HFF-Myc (cell line): ENCODE results near the gene MEA1.

Source experiments
- DNase-seq: peaks from one replicate; pipeline ENCODE4 v3.0.0-alpha.2; 2011; ENCODE audit warnings: low read depth; ENCODE audit errors: extremely low read depth
- H3K4me3 ChIP-seq: replicated peaks from 2 replicates; pipeline ENCODE4 v1.5.1; 2011; ENCODE audit warnings: low read depth, mild to moderate bottlenecking, control low read depth, low read length
- TF ChIP-seq, protein P1 (sequence below): IDR thresholded peaks from 2 replicates; pipeline ENCODE4 v1.5.1; 2012; ENCODE audit warnings: mild to moderate bottlenecking, low read depth, low read length, control low read depth; ENCODE audit errors: missing control alignments

Gene MEA1

DNA sequence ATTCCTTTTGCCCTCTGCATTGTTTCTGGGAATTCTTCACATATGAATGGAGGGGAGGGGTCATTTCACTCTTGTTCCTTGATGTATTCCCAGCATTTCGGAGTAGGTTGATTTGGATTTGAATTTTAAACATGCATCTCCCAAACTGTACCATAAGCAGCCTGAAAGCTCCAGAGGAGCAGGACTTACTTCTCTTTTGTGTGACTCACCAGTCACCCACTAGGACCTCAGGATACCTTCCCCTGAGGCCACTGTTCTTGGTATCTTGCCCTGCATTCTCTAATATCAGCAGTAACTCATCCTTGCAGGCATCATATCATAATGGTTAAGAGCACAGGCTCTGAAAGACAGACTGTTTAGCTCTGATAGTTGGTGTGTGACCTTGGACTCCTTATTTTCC is 44.8 kb upstream of the MEA1 start:
- peak overlapping the region; percentile 100 for H3K4me3 ChIP-seq
- no peak for DNase-seq
- TF ChIP-seq, protein P1, sequence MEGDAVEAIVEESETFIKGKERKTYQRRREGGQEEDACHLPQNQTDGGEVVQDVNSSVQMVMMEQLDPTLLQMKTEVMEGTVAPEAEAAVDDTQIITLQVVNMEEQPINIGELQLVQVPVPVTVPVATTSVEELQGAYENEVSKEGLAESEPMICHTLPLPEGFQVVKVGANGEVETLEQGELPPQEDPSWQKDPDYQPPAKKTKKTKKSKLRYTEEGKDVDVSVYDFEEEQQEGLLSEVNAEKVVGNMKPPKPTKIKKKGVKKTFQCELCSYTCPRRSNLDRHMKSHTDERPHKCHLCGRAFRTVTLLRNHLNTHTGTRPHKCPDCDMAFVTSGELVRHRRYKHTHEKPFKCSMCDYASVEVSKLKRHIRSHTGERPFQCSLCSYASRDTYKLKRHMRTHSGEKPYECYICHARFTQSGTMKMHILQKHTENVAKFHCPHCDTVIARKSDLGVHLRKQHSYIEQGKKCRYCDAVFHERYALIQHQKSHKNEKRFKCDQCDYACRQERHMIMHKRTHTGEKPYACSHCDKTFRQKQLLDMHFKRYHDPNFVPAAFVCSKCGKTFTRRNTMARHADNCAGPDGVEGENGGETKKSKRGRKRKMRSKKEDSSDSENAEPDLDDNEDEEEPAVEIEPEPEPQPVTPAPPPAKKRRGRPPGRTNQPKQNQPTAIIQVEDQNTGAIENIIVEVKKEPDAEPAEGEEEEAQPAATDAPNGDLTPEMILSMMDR = no peak

DNA sequence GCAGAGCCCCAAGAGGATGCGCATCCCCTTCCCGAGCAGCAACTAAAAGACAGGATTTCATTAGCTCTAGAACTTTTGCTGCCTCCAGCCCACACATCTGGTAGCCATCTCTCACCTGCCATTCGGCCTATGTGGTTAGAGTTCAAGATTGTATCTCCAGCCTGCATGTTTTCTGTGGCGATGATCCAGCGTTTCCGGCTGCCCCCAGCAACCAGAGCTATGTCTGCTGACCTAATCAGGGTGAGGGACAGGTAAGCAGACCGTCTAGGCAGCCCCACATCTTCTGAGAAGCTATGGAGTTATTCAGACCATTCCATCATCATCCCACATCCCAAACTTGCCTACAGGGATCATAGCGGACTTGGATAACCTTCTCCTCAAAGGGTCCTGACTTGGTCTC is 42.2 kb upstream of the MEA1 start:
- TF ChIP-seq, protein P1 = no peak
- no peak for DNase-seq
- H3K4me3 ChIP-seq = no peak overlapping the region

GRCh38 chr6:43054206-43054943 is 40.6 kb upstream of the MEA1 start:
- peak overlapping the region; percentile 74 for H3K4me3 ChIP-seq
- DNase-seq = no peak
- TF ChIP-seq, protein P1 = no peak

GRCh38 chr6:43053545-43054205 is 39.9 kb upstream of the MEA1 start, which contains the start of gene CUL7:
Gene CUL7, minus strand, starts transcription at chr6:43053851. Its CDS starts 1,063 bp downstream, at chr6:43052788.
- TF ChIP-seq, protein P1 = no peak
- peak within 1 kb of the TSS; percentile 74 for H3K4me3 ChIP-seq
- DNase-seq = peak; percentile 78

DNA sequence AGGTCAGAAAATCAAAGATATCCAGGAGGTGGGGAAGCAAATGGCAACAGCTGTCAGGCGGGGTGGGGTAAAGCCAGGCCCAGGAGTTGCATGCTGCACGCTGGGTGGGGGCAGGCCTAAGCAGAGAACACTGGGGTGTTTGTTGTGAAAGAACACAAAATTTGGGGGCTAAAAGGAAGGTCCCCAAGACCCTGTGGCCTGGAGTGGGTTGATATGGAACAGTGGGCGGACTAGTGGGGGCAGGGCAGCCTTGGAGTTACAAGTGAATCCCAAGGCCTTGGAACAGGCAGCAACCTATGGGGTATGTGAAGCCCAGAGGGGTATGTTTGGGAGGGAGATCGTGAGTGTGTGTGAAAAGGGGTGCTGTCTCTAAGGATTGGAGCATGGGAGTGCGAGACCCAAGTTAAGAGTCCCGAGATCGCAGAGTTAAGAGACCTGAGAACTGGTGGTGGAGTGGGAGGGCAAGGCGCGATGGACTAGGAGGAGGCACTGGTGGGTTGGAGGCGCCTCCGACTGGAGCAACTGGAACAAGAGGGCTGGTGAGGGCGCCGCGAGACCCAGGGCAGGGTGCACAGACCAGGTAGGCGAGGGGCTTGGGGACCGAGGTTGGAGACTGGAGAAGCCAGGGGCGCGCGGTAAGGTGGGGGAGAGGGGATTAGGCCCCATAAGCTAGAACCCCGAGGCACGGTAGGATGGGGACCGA is 39.2 kb upstream of the MEA1 start:
- peak overlapping the region; percentile 74 for H3K4me3 ChIP-seq
- TF ChIP-seq, protein P1 = no peak
- DNase-seq = no peak

- TF ChIP-seq, protein P1 = no peak
- H3K4me3 ChIP-seq = peak overlapping the region; percentile 74; the same call in 1 of the 2 replicates
- no peak for DNase-seq
Measured at GRCh38 chr6:43052225-43052841, 38.6 kb upstream of the MEA1 start.
